ENCODE results near the gene AGA. TPM values are rescaled to one million over a fixed set of nuclear protein-coding genes. Genes with fewer than 3 reads are reported as not detected.

AGA gene
- total RNA-seq, 2 donors from 2014 or later: 12.2 to 15.2 TPM

DNA sequence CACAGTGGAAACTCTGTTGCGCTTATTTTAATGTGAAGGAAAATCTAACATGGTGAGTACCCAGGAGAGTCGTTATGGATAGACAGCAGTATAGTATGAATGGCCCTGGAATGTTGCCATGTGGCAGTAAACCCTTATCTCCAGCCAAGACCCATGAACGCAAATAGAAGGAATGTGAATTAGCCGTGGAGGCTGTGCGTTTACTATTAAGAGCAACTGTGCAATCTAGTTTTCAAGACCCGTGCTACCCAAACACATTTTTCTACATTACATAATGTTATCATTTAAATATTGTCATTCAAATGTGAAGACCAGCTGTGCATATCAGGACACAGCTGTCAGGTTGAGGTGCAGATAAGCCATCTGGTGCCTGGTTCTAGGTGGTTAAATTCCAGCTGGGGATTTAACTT, 13.3 kb upstream of the AGA start:
- Histone ChIP-seq H3K4me1 (no peaks in the 10 kb centered on the region), H3K27ac (no peak overlapping the region), H3K4me3 (no peak overlapping the region), H3K9me3 (no peaks in the 10 kb centered on the region), H3K36me3 (no peaks in the 10 kb centered on the region), H3K27me3 (no peaks in the 10 kb centered on the region), H3K9ac (ENCODE audit: low read depth in 2 of 2, low read length in 2 of 2) (no peak overlapping the region)
- TF ChIP-seq, protein P1, sequence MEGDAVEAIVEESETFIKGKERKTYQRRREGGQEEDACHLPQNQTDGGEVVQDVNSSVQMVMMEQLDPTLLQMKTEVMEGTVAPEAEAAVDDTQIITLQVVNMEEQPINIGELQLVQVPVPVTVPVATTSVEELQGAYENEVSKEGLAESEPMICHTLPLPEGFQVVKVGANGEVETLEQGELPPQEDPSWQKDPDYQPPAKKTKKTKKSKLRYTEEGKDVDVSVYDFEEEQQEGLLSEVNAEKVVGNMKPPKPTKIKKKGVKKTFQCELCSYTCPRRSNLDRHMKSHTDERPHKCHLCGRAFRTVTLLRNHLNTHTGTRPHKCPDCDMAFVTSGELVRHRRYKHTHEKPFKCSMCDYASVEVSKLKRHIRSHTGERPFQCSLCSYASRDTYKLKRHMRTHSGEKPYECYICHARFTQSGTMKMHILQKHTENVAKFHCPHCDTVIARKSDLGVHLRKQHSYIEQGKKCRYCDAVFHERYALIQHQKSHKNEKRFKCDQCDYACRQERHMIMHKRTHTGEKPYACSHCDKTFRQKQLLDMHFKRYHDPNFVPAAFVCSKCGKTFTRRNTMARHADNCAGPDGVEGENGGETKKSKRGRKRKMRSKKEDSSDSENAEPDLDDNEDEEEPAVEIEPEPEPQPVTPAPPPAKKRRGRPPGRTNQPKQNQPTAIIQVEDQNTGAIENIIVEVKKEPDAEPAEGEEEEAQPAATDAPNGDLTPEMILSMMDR (IDR thresholded peaks at IDR 0.05): no peak
- peak; percentile 77 for DNase-seq
- intact Hi-C loops (cut with DNase I): no loop called here

DNA sequence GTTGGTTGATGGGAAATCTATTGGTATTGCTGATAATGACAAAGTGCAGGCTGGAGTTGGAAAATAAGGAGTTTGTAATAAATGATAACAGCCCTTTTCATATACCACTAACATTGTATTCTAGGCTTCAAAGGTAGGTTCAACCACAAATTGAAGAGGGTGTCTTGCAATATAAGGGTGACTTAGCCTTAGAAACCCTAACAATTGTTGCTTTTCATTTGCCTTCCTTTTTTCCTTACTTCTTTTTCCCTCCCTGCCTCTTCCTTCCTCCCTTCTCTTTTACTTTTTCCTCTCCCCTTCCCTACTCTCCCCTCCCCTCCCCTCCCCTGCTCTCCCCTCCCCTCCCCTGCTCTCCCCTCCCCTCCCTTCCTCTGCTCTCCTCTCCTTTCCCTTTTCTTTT, 10.9 kb upstream of the AGA start:
- Histone ChIP-seq H3K9me3 (no peaks in the 10 kb centered on the region), H3K4me3 (no peak overlapping the region), H3K4me1 (no peaks in the 10 kb centered on the region), H3K27me3 (no peaks in the 10 kb centered on the region), H3K36me3 (no peaks in the 10 kb centered on the region), H3K27ac (no peak overlapping the region), H3K9ac (ENCODE audit: low read depth in 2 of 2, low read length in 2 of 2) (no peak overlapping the region)
- no peak for DNase-seq
- TF ChIP-seq, protein P1 (IDR thresholded peaks at IDR 0.05): no peak
- intact Hi-C loops (cut with DNase I): no loop called here

DNA sequence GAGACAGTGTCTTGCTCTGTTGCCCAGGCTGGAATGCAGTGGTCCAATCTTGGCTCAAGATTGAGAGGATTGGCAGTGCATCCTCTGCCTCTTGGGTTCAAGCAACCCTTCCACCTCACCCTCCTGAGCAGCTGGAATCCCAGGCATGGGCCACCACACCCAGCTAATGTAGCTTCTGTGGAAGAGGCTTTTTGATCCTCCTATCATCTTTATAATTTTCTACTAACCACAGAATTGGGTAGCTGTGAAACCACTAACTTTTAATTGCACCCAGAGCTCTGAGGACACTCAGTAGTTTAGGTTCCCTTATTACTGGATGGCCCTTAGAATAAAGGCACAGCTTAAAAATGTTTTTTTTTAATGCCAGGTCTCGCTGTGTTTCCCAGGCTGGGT, 8.9 kb upstream of the AGA start:
- Histone ChIP-seq H3K27ac (no peak overlapping the region), H3K36me3 (no peaks in the 10 kb centered on the region), H3K4me1 (no peaks in the 10 kb centered on the region), H3K9ac (ENCODE audit: low read depth in 2 of 2, low read length in 2 of 2) (no peak overlapping the region), H3K4me3 (no peak overlapping the region), H3K9me3 (no peaks in the 10 kb centered on the region), H3K27me3 (no peaks in the 10 kb centered on the region)
- no peak for DNase-seq
- intact Hi-C loops (cut with DNase I): no loop called here
- TF ChIP-seq, protein P1 (IDR thresholded peaks at IDR 0.05): no peak

DNA sequence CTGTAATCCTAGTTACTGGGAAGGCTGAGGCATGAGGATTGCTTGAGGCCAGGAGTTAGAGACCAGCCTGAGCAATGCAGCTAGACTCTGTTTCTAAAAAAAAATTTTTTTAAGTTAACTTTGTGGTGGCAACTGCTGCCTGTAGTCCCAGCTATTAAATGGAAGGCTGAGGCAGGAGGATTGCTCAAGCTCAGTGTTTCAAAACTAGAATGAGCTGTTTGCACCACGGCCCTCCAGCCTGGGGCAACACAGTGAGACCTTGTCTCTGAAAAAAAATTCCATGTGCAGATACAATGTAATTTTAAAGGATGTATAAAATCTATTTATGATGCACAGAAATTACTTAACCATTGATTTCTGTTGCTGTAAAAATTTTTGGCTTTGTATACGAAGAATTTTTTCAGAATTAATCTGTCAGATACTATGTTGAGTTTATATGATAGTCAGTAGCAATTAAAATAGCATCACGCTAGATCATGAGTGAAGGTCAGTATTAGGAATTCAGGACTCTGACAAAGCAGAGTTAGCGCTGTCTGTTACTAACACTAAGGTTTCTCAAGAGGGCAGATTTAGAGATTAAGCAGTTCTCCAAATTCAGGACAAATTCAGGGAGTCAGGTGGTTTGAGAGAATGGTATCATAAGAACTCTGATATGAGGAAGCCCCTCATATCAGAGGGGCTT, 8.3 kb upstream of the AGA start:
- Histone ChIP-seq H3K4me1 (no peaks in the 10 kb centered on the region), H3K27me3 (no peaks in the 10 kb centered on the region), H3K4me3 (no peak overlapping the region), H3K27ac (no peak overlapping the region), H3K9ac (ENCODE audit: low read depth in 2 of 2, low read length in 2 of 2) (no peak overlapping the region), H3K9me3 (no peaks in the 10 kb centered on the region), H3K36me3 (no peaks in the 10 kb centered on the region)
- no peak for DNase-seq
- intact Hi-C loops (cut with DNase I): no loop called here
- TF ChIP-seq, protein P1 (IDR thresholded peaks at IDR 0.05): no peak

DNA sequence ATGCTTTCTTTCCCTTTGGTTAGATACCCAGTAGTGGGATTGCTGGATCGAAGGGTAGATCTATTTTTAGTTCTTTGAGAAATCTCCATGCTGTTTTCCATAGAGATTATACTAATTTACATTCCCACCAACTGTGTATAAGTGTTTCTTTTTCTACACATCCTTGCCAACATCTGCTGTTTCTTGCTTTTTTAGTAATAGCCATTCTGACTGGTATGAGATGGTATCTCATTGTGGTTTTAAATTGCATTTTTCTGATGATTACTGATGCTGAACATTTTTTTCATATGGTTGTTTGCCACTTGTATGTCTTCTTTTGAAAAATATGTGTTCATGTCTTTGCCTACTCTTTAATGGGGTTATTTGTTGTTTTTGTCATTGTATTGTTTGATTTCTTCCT, 6.6 kb upstream of the AGA start:
- H3K27me3 ChIP-seq: no peaks in the 10 kb centered on the region
- no peaks in the 10 kb centered on the region for H3K4me1 ChIP-seq
- no peaks in the 10 kb centered on the region for H3K36me3 ChIP-seq
- intact Hi-C loops (cut with DNase I): no loop called here
- TF ChIP-seq, protein P1 (IDR thresholded peaks at IDR 0.05): no peak
- no peaks in the 10 kb centered on the region for H3K9me3 ChIP-seq
- DNase-seq: no peak
- no peak overlapping the region for H3K9ac ChIP-seq (ENCODE audit: low read depth in 2 of 2, low read length in 2 of 2)
- no peak overlapping the region for H3K27ac ChIP-seq
- H3K4me3 ChIP-seq: no peak overlapping the region
